KMS-11 (cell line): ENCODE measurements around the gene SCART1.
"Not testable (repeated sequence)": the region's sequence is repeated elsewhere in the genome, so short reads cannot be mapped to it uniquely, and the experiment has no call there.

Source experiments
- H2AFZ ChIP-seq: fragments of 200-600 bp; sonication (generic); 2 replicates; pipeline ENCODE4 v1.6.1; 2016; ENCODE audit warnings: antibody characterized with exemption, mixed run types, low read depth
- H3K27ac ChIP-seq: fragments of 200-600 bp; sonication (generic); 2 replicates; pipeline ENCODE4 v1.6.1; 2016; ENCODE audit warnings: mild to moderate bottlenecking, mixed run types
- H3K27me3 ChIP-seq: fragments of 200-600 bp; sonication (generic); 2 replicates; pipeline ENCODE4 v1.6.1; 2017; ENCODE audit warnings: mild to moderate bottlenecking, low read depth, mixed run types, moderate library complexity; ENCODE audit not compliant: insufficient read depth
- H3K36me3 ChIP-seq: fragments of 200-600 bp; sonication (generic); 2 replicates; pipeline ENCODE4 v1.6.1; 2017; ENCODE audit warnings: mild to moderate bottlenecking, mixed run types; ENCODE audit not compliant: insufficient read depth
- H3K4me1 ChIP-seq: fragments of 200-600 bp; sonication (generic); 2 replicates; pipeline ENCODE4 v1.6.1; 2016; ENCODE audit warnings: mild to moderate bottlenecking, low read depth, mixed run types; ENCODE audit not compliant: poor library complexity, severe bottlenecking
- H3K4me2 ChIP-seq: fragments of 200-600 bp; sonication (generic); 2 replicates; pipeline ENCODE4 v1.7.0; 2016; ENCODE audit warnings: mild to moderate bottlenecking, mixed run types
- H3K4me3 ChIP-seq: fragments of 200-600 bp; sonication (generic); IDR thresholded peaks from 2 replicates; pipeline ENCODE4 v1.6.1; 2017; ENCODE audit warnings: low read depth, low read length, mixed read lengths; ENCODE audit not compliant: insufficient read depth
- H3K79me2 ChIP-seq: fragments of 200-600 bp; sonication (generic); 2 replicates; pipeline ENCODE4 v1.6.1; 2016; ENCODE audit warnings: low read depth, mixed run types; ENCODE audit not compliant: insufficient read depth
- H3K9ac ChIP-seq: fragments of 200-600 bp; sonication (generic); 2 replicates; pipeline ENCODE4 v1.6.1; 2016; ENCODE audit warnings: mild to moderate bottlenecking, mixed run types
- H4K20me1 ChIP-seq: fragments of 200-600 bp; sonication (generic); 2 replicates; pipeline ENCODE4 v1.6.1; 2016; ENCODE audit warnings: mild to moderate bottlenecking, mixed run types; ENCODE audit not compliant: insufficient read depth
- CTCF ChIP-seq: fragments of 200-600 bp; sonication (generic); conservative IDR thresholded peaks from 2 replicates; pipeline ENCODE4 v1.6.1; 2017; ENCODE audit warnings: low read depth, mild to moderate bottlenecking, antibody characterized with exemption, low read length, moderate library complexity, mixed read lengths

SCART1 gene

DNA sequence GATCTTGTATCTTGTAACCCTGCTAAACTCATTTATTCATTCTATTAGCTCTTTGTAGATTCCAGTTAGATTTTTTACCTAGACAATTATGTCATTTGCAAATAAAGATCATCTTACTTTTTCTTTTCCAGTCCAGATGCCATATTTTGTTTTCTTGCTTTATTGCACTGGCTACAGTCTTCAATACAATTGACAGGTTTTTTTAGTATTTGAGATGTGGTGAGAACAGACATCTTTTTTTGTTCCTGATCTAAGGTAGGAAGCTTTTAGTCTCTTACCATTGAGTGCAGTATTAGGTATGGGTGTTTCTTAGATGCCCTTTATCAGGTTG, 41.4 kb upstream of the SCART1 start:
- Histone ChIP-seq H3K36me3 (no peaks in the 10 kb centered on the region; the same call in 1 of the 2 replicates), H3K27ac (no peak overlapping the region), H3K9ac (no peak overlapping the region), H4K20me1 (no peaks in the 10 kb centered on the region), H3K4me1 (no peaks in the 10 kb centered on the region), H3K79me2 (no peaks in the 10 kb centered on the region; the same call in 1 of the 2 replicates), H2AFZ (no peak overlapping the region), H3K4me2 (no peak overlapping the region), H3K27me3 (no peaks in the 10 kb centered on the region), H3K4me3 (no peak overlapping the region)
- no peak for TF ChIP-seq CTCF

GRCh38 chr10:133414401-133414800, 39.3 kb upstream of the SCART1 start:
- H4K20me1 ChIP-seq, H3K27ac ChIP-seq, H3K4me2 ChIP-seq, H3K4me3 ChIP-seq, H3K27me3 ChIP-seq, H3K79me2 ChIP-seq, H2AFZ ChIP-seq, H3K9ac ChIP-seq, H3K36me3 ChIP-seq, H3K4me1 ChIP-seq: not testable (repeated sequence)

DNA sequence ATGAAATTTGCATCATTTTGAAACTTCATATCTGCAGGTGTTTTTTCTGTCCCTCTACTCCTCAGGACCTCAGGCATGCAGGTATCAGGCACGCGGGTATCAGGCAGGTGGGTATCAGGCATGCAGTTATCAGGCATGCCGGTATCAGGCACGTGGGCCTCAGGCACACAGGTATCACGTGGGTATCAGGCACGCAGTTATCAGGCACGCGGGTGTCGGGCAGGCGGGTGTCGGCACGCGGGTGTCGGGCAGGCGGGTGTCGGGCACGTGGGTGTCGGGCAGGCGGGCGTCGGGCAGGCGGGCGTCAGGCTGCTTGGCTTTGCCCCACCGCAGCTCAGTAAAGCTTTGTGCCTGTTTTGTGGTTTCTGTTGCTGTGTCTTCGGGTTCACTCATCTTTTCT, 38.0 kb upstream of the SCART1 start:
- no peak overlapping the region for H3K4me3 ChIP-seq
- no peaks in the 10 kb centered on the region for H3K4me1 ChIP-seq
- no peak for TF ChIP-seq CTCF
- no peaks in the 10 kb centered on the region for H3K79me2 ChIP-seq
- no peaks in the 10 kb centered on the region for H4K20me1 ChIP-seq
- no peak overlapping the region for H3K27ac ChIP-seq
- H3K27me3 ChIP-seq = no peaks in the 10 kb centered on the region
- no peak overlapping the region for H3K9ac ChIP-seq
- H3K4me2 ChIP-seq = no peak overlapping the region
- no peaks in the 10 kb centered on the region; the same call in 1 of the 2 replicates for H3K36me3 ChIP-seq
- no peak overlapping the region for H2AFZ ChIP-seq

- H3K79me2 ChIP-seq = no peaks in the 10 kb centered on the region
- no peaks in the 10 kb centered on the region for H4K20me1 ChIP-seq
- H3K4me2 ChIP-seq = no peak overlapping the region
- no peak overlapping the region for H3K4me3 ChIP-seq
- H3K9ac ChIP-seq = no peak overlapping the region
- no peak overlapping the region for H2AFZ ChIP-seq
- no peak overlapping the region for H3K27ac ChIP-seq
- no peak for TF ChIP-seq CTCF
- no peaks in the 10 kb centered on the region for H3K27me3 ChIP-seq
- H3K4me1 ChIP-seq = no peaks in the 10 kb centered on the region
- no peaks in the 10 kb centered on the region for H3K36me3 ChIP-seq
Observed at GRCh38 chr10:133418289-133418993, 35.3 kb upstream of the SCART1 start.

GRCh38 chr10:133419211-133419950, 34.4 kb upstream of the SCART1 start:
- no peaks in the 10 kb centered on the region for H3K79me2 ChIP-seq
- no peak overlapping the region for H2AFZ ChIP-seq
- H3K4me3 ChIP-seq = no peak overlapping the region
- no peaks in the 10 kb centered on the region for H3K4me1 ChIP-seq
- no peak overlapping the region for H3K4me2 ChIP-seq
- no peak for TF ChIP-seq CTCF
- H3K27me3 ChIP-seq = no peaks in the 10 kb centered on the region
- no peaks in the 10 kb centered on the region for H3K36me3 ChIP-seq
- H3K27ac ChIP-seq = no peak overlapping the region
- H3K9ac ChIP-seq = no peak overlapping the region
- no peaks in the 10 kb centered on the region for H4K20me1 ChIP-seq
